Urothelium cell line (cell line): ENCODE data around the gene GASK1A.
"Not testable (repeated sequence)": the region's sequence is repeated elsewhere in the genome, so short reads cannot be mapped to it uniquely, and the experiment has no call there.

Experiments used
- DNase-seq: peaks from one replicate; pipeline ENCODE4 v3.0.0; 2011; ENCODE audit warnings: low spot score, mixed read lengths
- FAIRE-seq: peaks from 2 replicates; lab custom pipeline; 2011; peaks lifted over from hg19 to GRCh38; lab: Jason Lieb, UNC

Gene GASK1A

GRCh38 chr3:43030162-43030935 lies 51.2 kb downstream of the GASK1A start:
- DNase-seq (no peak), FAIRE-seq (no peak)

- FAIRE-seq = no peak
- no peak for DNase-seq
These were observed 52.4 kb downstream of the GASK1A start for GRCh38 chr3:43031485-43031884.

- DNase-seq (no peak), FAIRE-seq (no peak)
These were observed 52.9 kb downstream of the GASK1A start for GRCh38 chr3:43031889-43032545.

GRCh38 chr3:43032646-43033628 lies 53.8 kb downstream of the GASK1A start:
- DNase-seq = no peak
- FAIRE-seq = no peak

GRCh38 chr3:43034200-43034599 lies 55.1 kb downstream of the GASK1A start:
- FAIRE-seq (no peak), DNase-seq (no peak)

- FAIRE-seq (no peak), DNase-seq (no peak)
These were observed 55.8 kb downstream of the GASK1A start for GRCh38 chr3:43034911-43035310.

GRCh38 chr3:43035801-43036365 lies 56.8 kb downstream of the GASK1A start:
- no peak for FAIRE-seq
- DNase-seq = no peak

- DNase-seq (no peak), FAIRE-seq (no peak)
These were observed 57.7 kb downstream of the GASK1A start for GRCh38 chr3:43036621-43037423.

- DNase-seq (no peak), FAIRE-seq (peak; percentile 35)
These were observed 58.9 kb downstream of the GASK1A start for GRCh38 chr3:43038010-43038409.

- FAIRE-seq = no peak
- DNase-seq = no peak
These were observed 62.4 kb downstream of the GASK1A start for GRCh38 chr3:43041517-43041916.

- no peak for FAIRE-seq
- no peak for DNase-seq
These were observed 64.1 kb downstream of the GASK1A start for GRCh38 chr3:43043071-43043766.

- DNase-seq (no peak), FAIRE-seq (no peak)
These were observed 64.7 kb downstream of the GASK1A start for GRCh38 chr3:43043793-43044192.

GRCh38 chr3:43045079-43045478 lies 66.0 kb downstream of the GASK1A start:
- DNase-seq, FAIRE-seq: not testable (repeated sequence)

- DNase-seq (no peak), FAIRE-seq (no peak)
These were observed 67.5 kb downstream of the GASK1A start for GRCh38 chr3:43046583-43046982.

GRCh38 chr3:43048470-43048869 lies 69.4 kb downstream of the GASK1A start:
- no peak for DNase-seq
- FAIRE-seq = no peak

GRCh38 chr3:43053291-43053690 lies 74.2 kb downstream of the GASK1A start:
- DNase-seq (no peak), FAIRE-seq (no peak)

GRCh38 chr3:43054754-43055153 lies 75.6 kb downstream of the GASK1A start:
- FAIRE-seq (no peak), DNase-seq (no peak)

- FAIRE-seq (peak; percentile 9), DNase-seq (no peak)
These were observed 76.3 kb downstream of the GASK1A start for GRCh38 chr3:43055393-43055792.
